PC-3 (cell line): ENCODE measurements around the gene ACIN1.

Experiments used
- CTCF ChIP-seq: fragments of 300-600 bp; sonication (generic); conservative IDR thresholded peaks from 2 replicates; pipeline ENCODE4 v1.5.1; 2017; ENCODE audit warnings: antibody characterized with exemption, low read depth, mild to moderate bottlenecking, low read length
- EZH2 ChIP-seq: fragments of 300-600 bp; sonication (generic); IDR thresholded peaks from one replicate; pipeline ENCODE4 v1.6.1; 2017; ENCODE audit warnings: antibody characterized with exemption, mild to moderate bottlenecking, low read length; ENCODE audit not compliant: unreplicated experiment
- EZH2phosphoT487 ChIP-seq: fragments of 300-600 bp; sonication (generic); IDR thresholded peaks from 2 replicates; pipeline ENCODE4 v1.6.1; 2018; ENCODE audit warnings: mild to moderate bottlenecking, antibody characterized with exemption, low read length, borderline replicate concordance

GRCh38 chr14:23114669-23115038 lies 19.7 kb upstream of the ACIN1 start:
- TF ChIP-seq CTCF (peak; percentile 32), EZH2 (no peak), EZH2phosphoT487 (no peak)
